GM18499 (cell line): ENCODE measurements around the gene AFAP1.

Source experiments
- ATAC-seq: cut with Tn5 transposase; IDR thresholded peaks from one replicate; pipeline ENCODE4 v1.9.1; 2021; ENCODE audit warnings: moderate number of reproducible peaks; ENCODE audit not compliant: insufficient read depth, unreplicated experiment

Gene AFAP1

DNA sequence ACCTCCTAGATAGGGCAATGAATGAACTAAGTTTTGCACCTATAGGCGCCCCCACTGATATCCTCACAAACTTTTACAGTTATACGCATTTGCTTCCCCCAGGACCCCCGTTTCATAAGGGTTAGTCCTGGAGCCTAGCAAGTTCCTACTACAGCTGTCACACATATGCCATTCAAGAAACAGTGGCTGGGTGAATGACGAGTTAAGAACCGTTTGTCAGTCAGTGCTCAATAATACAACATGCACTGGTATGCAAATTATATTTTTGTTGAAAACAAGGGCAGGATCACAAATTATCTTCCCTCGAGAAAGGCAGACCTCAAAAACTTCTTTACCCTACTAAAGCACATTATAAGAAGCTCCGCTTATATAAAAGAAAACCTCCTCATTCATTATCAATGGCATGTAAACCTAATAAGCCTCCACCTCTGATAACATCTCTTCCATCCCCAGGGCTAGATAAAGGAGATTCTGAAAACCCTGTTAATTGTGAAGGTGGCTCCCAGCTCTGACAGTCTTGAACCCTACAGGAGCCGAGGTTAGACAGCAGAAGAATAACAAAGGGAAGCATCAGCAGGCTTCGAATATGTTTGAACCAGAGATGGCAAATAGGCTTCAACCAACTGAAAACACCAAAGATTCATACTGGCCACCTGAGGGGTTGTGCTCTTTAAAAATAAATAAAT is 40.3 kb downstream of the AFAP1 start:
- no peak for ATAC-seq

- no peak for ATAC-seq
Observed at GRCh38 chr4:7898385-7898784, 41.3 kb downstream of the AFAP1 start.

GRCh38 chr4:7897811-7898210 is 41.9 kb downstream of the AFAP1 start:
- ATAC-seq = no peak

- ATAC-seq = no peak
Observed at GRCh38 chr4:7894677-7895181, 44.9 kb downstream of the AFAP1 start.

DNA sequence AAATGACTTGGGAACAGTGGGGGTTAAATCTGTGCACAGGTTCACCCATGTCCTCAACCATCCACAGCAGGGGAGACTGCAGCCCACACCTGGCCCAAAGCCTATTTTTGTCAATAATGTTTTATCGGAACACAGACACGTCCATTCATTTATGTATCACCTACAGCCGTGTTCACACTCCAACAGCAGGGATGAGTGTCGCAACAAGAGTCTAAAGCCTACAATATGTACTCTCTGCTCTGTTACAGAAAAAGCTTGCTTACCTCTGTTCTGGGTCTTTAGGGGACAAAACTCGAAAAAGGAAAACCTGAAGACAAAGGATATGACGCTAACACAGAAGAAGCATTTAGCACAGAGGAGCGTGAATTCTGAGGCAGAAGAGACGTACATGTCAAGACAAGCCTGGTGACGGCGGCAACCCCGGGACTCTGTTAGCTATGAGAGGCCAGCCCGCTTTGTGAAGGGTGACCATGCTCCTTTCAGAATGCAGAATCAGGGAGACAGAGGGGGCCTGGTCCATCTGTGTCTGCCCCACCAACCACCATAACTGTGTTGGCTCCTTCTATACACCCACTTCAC is 45.5 kb downstream of the AFAP1 start:
- no peak for ATAC-seq

- no peak for ATAC-seq
Observed at GRCh38 chr4:7893539-7893938, 46.1 kb downstream of the AFAP1 start.

- no peak for ATAC-seq
Observed at GRCh38 chr4:7892212-7893019, 47.2 kb downstream of the AFAP1 start.

DNA sequence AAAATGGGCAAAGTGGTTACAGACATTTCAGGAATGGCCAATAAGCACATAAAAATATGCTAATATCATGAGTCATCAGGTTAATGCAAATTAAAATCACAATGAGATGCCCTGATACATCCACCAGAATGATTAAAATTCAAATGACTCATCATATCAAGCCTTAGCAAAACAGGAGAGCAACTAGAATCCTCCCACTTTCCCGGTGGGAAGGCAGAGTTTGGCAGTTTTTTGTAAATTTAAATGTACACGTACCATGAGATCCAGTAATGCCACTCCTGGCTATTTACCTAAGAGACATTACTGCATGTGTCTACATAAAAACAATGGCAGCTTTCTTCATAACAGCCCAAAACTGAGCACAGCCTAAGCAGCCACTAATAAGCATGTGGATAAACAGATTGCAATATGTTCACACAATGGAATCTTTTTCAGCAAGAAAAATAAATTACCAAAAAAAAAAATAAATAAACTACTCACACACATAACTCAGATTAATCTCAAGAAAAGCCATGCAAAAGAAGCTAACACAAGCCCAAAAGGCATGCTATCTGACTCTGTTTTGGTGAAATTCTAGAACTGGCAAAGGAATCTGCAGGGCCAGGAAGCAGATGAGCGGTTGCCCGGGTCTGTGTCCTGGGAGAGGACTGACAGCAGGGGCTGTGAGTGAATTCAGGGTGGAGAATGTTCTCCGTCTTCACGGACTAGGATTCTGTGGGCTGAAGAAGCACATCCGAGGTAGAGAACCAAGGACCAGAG is 48.8 kb downstream of the AFAP1 start:
- no peak for ATAC-seq

DNA sequence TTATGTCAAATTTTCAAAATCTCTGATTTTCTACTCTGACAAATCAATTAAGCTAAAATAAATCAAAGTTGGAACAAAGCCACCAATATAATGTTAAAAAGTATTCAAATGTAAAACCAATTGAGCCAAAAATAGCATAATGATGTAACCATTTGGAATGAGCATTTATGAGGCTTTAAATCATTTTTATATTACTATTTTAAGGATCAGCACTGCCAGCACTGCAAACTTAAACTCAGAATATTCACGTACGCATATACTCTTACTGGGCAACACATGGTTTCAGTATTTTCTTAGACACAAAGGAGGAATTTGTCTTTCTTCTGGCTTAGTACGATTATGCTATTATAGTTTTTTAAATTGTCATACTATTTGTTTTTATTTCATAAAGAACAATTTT is 52.2 kb downstream of the AFAP1 start:
- no peak for ATAC-seq

GRCh38 chr4:7886007-7886973 is 53.4 kb downstream of the AFAP1 start:
- no peak for ATAC-seq

- ATAC-seq = no peak
Observed at GRCh38 chr4:7885216-7886006, 54.2 kb downstream of the AFAP1 start.

GRCh38 chr4:7880683-7881082 is 59.0 kb downstream of the AFAP1 start:
- no peak for ATAC-seq

DNA sequence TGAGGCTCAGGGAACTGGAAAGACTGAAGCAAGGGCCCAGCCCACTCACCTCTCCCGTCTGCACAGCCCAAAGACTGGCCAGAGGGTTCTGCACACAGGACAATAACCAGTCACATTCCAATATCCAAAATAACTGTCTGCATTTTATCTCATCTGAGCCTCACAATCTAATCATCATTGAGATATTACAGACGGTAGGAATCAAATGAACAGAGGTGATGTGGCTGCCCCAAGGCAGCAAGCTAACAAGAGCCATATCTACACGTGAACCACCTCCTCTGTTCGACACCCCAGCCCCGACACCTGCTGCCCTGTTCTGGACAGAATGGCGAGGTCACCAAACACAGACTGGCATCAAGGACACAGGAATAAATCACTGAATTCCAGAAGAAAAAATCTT is 60.5 kb downstream of the AFAP1 start:
- ATAC-seq = no peak

DNA sequence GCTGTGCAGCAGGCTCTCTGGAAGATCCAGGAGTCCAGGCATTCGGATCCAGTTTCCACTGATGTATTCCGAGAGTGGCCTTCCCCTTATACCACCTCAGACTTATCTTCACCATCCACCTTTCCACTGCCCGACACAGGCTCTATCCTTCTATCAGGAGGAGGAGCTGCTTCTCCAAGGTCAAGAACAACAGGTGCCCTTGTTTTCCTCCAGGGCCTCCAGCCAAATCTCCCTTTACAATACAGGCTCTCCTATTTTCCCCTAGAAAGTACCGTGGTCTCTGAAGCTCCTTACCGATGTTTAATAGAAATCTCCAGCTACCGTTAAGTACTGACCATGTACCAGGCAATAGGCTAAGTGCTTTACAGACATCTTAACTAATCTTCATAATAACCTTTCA is 61.3 kb downstream of the AFAP1 start:
- no peak for ATAC-seq

- no peak for ATAC-seq
Observed at GRCh38 chr4:7877176-7877575, 62.5 kb downstream of the AFAP1 start.

- ATAC-seq = no peak
Observed at GRCh38 chr4:7876201-7876875, 63.3 kb downstream of the AFAP1 start.

- no peak for ATAC-seq
Observed at GRCh38 chr4:7874838-7875237, 64.8 kb downstream of the AFAP1 start.

DNA sequence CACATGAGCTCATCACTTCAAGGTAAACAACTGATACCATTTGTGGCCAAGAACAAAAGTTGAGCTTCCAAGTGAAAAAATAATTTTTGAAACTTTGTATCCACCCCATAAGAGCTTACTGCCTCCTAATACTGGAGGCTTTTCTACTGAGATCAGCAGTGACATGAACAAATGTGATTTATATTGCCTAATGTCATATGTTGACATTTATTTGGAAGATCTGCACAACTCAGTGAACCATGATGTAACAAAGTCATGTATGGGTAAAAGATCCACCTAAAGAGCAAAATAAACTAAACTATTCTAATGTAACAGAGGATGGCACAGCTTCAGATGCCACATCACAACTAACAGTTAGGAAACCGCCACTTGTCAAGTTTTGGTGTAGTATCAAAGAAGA is 65.8 kb downstream of the AFAP1 start:
- ATAC-seq = no peak
